HG02759 (cell line): ENCODE data around the gene CHRNB1.

Experiments
- ATAC-seq: cut with Tn5 transposase; IDR thresholded peaks from one replicate; pipeline ENCODE4 v1.9.1; 2021; ENCODE audit warnings: mild to moderate bottlenecking, moderate library complexity; ENCODE audit not compliant: unreplicated experiment

CHRNB1 gene

DNA sequence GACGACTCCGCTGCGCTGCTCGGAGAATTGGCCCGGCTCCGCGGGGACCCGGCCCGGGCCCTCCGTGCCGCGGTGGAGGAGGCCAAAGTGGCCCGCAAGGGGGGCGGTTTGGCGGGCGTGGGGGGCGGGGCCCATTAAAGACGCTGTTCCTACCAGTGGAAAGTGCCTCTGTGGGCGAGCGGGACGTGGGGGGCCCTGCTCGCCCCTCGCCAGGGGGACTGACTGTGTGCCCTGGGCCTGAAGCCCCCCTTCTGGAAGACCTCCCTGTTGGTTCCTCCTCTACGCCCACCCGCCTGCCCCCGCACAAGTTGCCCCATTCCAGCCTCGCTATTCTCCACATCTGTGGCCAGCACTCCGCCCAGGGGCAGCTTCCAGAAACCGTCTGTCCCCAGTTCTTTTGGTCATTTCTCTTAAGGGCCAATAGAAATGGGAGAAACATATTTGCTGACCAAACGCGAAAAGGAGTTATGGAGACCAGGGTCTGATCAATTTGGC, 7.4 kb upstream of the CHRNB1 start:
- no peak for ATAC-seq

GRCh38 chr17:7437950-7438614, 6.8 kb upstream of the CHRNB1 start:
- ATAC-seq = no peak

DNA sequence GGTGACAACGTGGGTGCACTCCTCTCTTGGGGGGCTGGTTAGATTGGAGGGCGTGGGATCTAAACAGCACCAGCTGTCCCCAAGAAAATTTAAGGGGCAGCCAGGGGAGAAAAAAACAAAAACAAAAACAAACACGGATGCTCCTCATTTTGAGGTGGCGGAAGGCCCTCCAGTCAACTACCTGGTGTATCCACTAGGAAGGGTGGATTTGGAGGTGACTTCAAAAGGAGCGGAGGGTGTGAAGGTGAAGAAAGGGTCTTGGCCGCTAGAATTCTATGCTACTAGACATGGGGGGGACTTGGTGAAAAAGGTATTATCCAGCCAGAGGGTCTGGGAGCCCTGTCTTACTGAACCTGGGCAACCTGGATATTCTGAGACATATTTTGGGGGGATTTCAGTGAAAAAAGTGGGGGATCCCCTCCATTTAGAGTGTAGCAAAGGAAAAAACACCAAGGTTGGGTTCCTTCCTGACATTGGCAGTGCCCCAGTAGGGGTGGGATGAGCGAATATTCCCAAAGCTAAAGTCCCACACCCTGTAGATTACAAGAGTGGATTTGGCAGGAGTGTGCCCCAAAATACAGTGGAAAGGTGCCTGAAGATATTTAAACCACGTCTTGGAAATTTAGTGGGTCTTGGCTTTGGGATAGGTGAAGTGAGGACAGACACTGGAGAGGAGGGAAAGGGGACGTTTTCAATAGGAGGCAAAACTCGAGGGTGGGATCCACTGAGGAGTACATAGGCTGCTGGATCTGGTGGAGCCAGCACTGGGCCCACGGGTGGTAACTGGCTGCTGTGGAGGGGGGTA, 6.0 kb upstream of the CHRNB1 start:
- no peak for ATAC-seq

GRCh38 chr17:7439462-7440112, 5.3 kb upstream of the CHRNB1 start, which contains the start of gene FGF11:
Gene FGF11, plus strand, starts transcription at chr17:7439512. Its CDS starts 109 bp downstream, at chr17:7439621.
- no peak for ATAC-seq

GRCh38 chr17:7440113-7440833, 4.6 kb upstream of the CHRNB1 start:
- ATAC-seq = no peak

DNA sequence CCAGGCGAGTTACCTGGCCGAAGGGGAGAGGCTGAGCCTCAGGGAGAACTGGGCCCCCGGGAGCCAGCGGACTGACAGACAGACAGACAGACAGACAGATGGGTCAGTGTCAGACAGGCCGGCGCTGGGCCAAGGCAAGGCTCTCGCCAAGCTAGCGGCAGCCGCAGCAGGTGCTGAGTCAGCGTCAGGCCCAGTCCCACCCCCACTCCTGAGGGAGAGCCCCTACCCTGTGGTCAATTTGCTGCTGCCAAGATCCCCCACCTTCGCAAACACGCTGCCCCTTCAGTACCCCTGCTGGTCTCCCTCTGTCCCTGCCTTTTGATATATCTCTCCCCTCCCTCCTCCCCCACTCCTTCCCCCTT, 4.0 kb upstream of the CHRNB1 start:
- ATAC-seq = no peak

DNA sequence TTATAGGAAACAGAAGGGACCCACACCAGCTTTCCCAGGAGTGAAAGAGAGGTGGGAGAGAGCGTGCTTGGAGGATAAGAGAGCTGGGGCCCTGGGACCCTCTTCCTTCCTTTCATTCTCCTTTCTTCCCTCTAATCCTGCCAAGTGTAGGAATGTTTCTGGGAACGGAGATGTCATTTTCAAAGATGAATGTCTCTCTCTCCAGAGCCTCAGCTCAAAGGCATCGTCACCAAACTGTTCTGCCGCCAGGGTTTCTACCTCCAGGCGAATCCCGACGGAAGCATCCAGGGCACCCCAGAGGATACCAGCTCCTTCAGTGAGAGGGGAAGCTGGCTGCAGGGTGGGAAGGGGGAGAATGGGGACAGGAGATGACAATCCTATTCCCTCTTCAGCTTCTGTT, 3.6 kb upstream of the CHRNB1 start:
- ATAC-seq = no peak

- no peak for ATAC-seq
Measured at GRCh38 chr17:7442142-7442541, 2.7 kb upstream of the CHRNB1 start.

- ATAC-seq = no peak
Measured at GRCh38 chr17:7443499-7444485, 1.1 kb upstream of the CHRNB1 start.

DNA sequence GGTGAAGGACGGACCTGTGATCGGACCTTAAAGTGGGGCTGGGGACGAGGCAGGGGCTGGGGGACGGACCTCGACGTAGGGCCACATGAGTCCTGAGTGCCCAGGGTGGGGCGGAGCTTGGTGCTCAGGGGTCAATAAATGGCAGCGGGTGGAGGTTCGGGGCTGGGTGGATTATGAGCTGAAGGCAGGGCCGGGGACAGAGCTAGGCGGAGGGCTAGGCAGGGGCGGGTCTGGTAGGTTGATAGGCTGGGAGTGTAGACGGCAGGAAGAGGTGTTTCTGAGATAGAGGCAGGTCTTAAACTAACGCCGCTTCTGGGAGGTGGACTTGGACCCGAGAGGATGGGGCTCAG, 733 bp downstream of the CHRNB1 start:
- no peak for ATAC-seq

DNA sequence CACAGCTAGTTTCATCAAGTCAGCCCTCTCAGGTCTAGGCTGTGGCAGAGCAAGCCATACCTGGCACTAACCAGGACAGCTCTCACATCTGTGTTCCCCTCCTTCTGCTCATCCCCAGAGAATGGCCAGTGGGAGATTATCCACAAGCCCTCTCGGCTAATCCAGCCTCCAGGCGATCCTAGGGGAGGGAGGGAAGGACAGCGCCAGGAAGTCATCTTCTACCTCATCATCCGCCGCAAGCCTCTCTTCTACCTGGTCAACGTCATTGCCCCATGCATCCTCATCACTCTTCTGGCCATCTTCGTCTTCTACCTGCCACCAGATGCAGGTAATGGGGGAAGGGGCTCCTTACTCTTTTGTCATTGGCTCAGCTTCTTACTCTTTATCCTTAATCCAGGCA, 3.6 kb downstream of the CHRNB1 start:
- no peak for ATAC-seq

DNA sequence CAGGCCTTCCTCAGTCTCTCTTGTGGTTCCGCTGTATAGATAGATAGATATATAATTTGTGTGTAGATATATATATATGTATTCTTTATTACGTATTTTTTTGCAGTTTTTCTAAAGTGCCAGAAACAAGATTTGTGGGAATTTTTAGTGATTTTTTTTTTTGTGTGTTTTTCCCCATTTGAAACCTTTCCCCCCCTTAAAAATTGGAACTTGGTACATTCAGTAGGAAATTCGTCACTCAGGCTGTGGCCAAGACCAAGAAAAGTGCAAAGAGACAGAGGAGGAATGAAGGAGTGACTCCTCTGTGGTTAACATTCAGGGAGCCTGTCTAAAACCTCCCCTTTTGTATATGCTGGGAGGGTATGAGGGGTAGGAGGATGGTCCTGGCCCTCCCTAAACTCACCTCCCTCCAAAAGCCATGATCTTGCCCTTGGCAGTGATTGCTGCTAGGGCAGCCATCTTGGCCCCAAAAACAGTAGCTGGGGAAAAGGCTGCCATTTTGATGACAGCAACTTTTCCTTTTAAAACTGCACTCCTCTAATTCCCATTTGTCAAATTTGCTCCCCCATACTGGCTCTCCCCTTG, 15.2 kb downstream of the CHRNB1 start:
- ATAC-seq = no peak

GRCh38 chr17:7460850-7461660, 16.2 kb downstream of the CHRNB1 start:
- ATAC-seq = no peak

DNA sequence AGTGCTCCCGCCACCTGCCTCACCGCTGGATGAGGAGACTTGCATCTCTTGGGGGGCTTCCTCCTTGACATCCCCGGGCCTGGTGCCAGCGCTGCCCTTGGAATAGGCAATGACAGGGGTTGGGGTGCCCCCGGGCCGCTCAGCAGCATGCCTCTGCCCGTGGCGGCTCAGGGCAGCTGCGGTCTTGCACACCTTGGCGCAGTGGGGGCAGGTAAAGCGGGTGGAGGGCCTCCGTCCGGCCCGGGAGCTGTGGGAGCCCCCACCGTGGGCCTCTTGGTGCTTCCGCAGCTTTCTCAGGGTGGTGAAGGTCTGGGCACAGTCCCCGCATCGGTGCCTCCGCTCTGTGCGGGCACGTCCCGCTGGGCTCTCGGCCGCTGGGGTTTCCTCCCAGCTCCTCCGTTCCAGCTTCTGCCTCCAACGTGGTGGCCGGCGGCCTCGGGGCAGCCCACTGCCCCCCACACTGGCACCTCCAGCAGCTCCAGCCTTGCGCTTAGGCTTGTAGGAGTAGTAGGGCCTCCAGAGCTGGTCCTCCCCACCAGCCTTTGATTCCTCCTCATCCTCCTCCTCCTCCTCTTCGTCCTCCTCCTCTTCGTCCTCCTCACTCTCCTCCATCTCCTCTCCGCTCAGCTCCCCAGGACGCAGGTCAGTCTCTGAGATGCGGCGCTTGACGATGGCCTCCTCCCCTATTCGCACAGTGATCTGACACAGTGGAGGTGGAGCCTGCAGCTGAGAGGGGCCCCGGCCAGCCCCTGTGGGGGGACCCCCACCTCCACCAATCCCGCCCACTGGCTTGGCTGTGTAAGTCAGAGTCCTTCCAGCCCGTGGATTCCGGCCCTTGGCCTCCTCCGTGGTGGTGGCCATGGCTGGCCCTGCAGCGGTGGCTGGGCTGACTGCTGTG, 17.9 kb downstream of the CHRNB1 start:
- no peak for ATAC-seq

DNA sequence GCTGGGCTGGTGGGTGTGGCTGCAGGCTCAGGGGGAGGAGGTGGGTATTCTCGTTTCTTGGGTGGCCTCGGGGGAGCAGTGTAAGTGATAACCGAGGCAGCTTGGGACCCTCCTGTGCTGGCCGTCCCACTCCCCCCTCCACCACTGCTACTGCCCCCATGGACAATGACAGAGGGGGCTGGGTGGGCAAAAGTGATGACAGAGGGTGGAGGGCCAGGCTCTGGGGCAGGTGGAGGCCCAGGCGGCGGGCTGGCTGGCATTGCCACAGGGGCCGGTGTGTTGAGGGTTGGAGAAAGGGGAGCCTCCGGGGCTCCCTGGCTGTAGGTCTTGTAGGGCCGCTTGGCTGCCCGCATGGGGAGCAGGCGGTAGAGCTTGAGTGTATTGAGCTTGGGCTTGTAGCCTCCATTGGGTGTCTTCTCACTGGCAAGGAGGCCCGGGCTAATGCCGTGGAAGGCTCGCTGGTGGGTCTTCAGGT, 18.5 kb downstream of the CHRNB1 start:
- no peak for ATAC-seq

GRCh38 chr17:7464081-7464480, 19.2 kb downstream of the CHRNB1 start:
- ATAC-seq = no peak

GRCh38 chr17:7465597-7466275, 20.9 kb downstream of the CHRNB1 start:
- no peak for ATAC-seq
